ENCODE results near the gene FBXW10.
"Not testable (repeated sequence)": the region's sequence is repeated elsewhere in the genome, so short reads cannot be mapped to it uniquely, and the experiment has no call there.

DNA sequence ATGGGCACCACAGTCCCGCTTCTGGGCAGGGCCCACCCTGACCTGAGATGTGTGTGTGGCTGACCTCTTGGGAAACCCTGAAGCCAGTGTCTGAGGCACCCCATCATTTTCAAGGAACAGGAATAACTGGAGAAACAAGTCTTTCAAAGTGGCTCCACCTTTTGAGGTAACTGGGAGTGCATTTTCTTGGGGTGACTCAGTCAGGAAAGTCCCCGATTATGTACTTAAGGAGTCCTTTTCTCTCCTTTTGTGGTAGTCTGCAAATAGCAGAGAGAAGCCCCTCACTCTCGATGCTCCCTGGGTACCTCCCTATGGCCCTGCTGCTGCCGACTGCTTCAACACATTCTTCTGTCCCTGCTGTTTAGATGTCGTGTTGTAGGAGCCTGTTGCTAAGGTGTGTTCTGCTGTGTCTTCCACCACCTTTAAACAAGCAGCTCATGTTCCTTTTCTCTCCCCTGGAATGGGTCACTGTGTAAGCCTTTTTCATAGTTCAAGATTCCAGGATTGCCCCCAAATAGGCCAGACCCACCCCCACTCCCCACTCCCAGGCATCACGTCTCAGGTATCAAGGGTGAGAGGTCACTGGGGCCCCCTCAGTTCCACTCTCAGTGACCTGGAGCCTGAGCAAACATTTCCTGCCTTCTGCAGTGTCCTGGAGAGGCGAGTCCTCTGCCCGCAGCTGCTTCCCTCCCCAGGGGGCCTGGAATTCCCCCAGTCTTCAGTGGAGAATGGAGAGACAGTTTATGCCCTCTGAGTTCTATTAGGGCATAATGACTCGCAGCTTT, 25.0 kb upstream of the FBXW10 start:
- not testable (repeated sequence) for TF ChIP-seq EZH2 (IDR thresholded peaks at IDR 0.05; ENCODE audit: borderline replicate concordance, low read depth, low read length, severe bottlenecking)
- TF ChIP-seq, protein P1, sequence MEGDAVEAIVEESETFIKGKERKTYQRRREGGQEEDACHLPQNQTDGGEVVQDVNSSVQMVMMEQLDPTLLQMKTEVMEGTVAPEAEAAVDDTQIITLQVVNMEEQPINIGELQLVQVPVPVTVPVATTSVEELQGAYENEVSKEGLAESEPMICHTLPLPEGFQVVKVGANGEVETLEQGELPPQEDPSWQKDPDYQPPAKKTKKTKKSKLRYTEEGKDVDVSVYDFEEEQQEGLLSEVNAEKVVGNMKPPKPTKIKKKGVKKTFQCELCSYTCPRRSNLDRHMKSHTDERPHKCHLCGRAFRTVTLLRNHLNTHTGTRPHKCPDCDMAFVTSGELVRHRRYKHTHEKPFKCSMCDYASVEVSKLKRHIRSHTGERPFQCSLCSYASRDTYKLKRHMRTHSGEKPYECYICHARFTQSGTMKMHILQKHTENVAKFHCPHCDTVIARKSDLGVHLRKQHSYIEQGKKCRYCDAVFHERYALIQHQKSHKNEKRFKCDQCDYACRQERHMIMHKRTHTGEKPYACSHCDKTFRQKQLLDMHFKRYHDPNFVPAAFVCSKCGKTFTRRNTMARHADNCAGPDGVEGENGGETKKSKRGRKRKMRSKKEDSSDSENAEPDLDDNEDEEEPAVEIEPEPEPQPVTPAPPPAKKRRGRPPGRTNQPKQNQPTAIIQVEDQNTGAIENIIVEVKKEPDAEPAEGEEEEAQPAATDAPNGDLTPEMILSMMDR (IDR thresholded peaks at IDR 0.05; ENCODE audit: borderline replicate concordance, extremely low read depth, low read length, poor library complexity, severe bottlenecking) = not testable (repeated sequence)

Data from DND-41 (cell line).